PFSK-1 (cell line): ENCODE measurements around the gene SLC9A3.

ENCODE experiments used
- FOXP2 ChIP-seq: optimal IDR thresholded peaks from 2 replicates; pipeline ENCODE3; 2011; ENCODE audit warnings: borderline replicate concordance, control low read depth, inconsistent platforms; ENCODE audit not compliant: insufficient read depth; ENCODE audit errors: extremely low read length, extremely low read depth
- POLR2AphosphoS5 ChIP-seq: IDR thresholded peaks from 2 replicates; pipeline ENCODE4 v1.6.1; 2012; ENCODE audit warnings: low read depth, mild to moderate bottlenecking, control low read depth, low read length, moderate library complexity
- SIN3A ChIP-seq: IDR thresholded peaks from 2 replicates; pipeline ENCODE4 v1.6.1; 2012; ENCODE audit warnings: mild to moderate bottlenecking, low read length, moderate library complexity, borderline replicate concordance; ENCODE audit not compliant: insufficient read depth
- TAF1 ChIP-seq: IDR thresholded peaks from 2 replicates; pipeline ENCODE4 v1.6.1; 2012; ENCODE audit warnings: low read length, control low read depth, borderline replicate concordance; ENCODE audit not compliant: insufficient read depth
- TF ChIP-seq, protein P1 (sequence below), 2 experiments: IDR thresholded peaks; 2 replicates each; pipeline versions ENCODE4 v1.6.1 to v1.8.0; 2011 to 2012; ENCODE audit warnings: low read depth in 2 of 2, low read length in 2 of 2, control low read depth in 1 of 2, inconsistent platforms in 1 of 2, mild to moderate bottlenecking in 1 of 2, moderate library complexity in 1 of 2; ENCODE audit not compliant: insufficient read depth in 1 of 2

GRCh38 chr5:573206-573605 is 49.0 kb upstream of the SLC9A3 start:
- TF ChIP-seq, protein P1, sequence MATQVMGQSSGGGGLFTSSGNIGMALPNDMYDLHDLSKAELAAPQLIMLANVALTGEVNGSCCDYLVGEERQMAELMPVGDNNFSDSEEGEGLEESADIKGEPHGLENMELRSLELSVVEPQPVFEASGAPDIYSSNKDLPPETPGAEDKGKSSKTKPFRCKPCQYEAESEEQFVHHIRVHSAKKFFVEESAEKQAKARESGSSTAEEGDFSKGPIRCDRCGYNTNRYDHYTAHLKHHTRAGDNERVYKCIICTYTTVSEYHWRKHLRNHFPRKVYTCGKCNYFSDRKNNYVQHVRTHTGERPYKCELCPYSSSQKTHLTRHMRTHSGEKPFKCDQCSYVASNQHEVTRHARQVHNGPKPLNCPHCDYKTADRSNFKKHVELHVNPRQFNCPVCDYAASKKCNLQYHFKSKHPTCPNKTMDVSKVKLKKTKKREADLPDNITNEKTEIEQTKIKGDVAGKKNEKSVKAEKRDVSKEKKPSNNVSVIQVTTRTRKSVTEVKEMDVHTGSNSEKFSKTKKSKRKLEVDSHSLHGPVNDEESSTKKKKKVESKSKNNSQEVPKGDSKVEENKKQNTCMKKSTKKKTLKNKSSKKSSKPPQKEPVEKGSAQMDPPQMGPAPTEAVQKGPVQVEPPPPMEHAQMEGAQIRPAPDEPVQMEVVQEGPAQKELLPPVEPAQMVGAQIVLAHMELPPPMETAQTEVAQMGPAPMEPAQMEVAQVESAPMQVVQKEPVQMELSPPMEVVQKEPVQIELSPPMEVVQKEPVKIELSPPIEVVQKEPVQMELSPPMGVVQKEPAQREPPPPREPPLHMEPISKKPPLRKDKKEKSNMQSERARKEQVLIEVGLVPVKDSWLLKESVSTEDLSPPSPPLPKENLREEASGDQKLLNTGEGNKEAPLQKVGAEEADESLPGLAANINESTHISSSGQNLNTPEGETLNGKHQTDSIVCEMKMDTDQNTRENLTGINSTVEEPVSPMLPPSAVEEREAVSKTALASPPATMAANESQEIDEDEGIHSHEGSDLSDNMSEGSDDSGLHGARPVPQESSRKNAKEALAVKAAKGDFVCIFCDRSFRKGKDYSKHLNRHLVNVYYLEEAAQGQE (IDR thresholded peaks at IDR 0.05; ENCODE audit: insufficient read depth in 1 of 2, low read depth in 2 of 2, low read length in 2 of 2): no peak
- TF ChIP-seq POLR2AphosphoS5: no peak
- no peak for TF ChIP-seq SIN3A
- TF ChIP-seq FOXP2: no peak
- no peak for TF ChIP-seq TAF1
